ENCODE data around the gene PICK1. TPM values are rescaled to one million over a fixed set of nuclear protein-coding genes. Genes with fewer than 3 reads are reported as not detected.
"Not testable (repeated sequence)": the region's sequence is repeated elsewhere in the genome, so short reads cannot be mapped to it uniquely, and the experiment has no call there.

Gene PICK1
- total RNA-seq, 1 experiment from 2014 or later = 45.5 TPM

DNA sequence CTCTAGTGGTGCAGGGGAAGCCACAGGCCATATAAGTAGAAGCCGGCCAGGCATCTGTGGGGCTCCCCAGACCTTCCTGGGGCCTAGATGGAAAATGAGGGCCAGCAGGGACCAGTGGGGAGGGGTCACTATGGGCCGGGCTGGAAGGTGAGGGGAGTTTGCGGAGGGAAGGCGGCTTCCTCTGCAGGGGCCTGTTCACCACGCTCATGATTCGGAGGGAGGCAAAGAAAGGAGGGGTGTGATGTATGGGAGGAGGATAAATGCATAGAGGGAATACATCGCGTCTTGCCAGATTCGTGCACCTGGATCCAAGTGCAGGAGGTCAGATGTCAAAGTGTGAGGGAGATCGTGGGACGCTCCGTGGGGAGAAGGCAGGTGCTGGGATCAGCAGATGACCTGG, 19.9 kb downstream of the PICK1 start:
- Histone ChIP-seq H3K9ac (ENCODE audit: low read length) (no peak overlapping the region), H3K36me3 (ENCODE audit: low read depth, low read length) (no peaks in the 10 kb centered on the region), H3K4me1 (ENCODE audit: insufficient read depth, low read length) (no peaks in the 10 kb centered on the region), H3K27me3 (ENCODE audit: low read length) (no peaks in the 10 kb centered on the region), H3K4me3 (ENCODE audit: low read length) (no peak overlapping the region), H3K27ac (ENCODE audit: low read length) (no peak overlapping the region), H3K9me2 (replicated peaks; ENCODE audit: low read length) (no peaks in the 10 kb centered on the region), H3K9me3 (ENCODE audit: low read length) (no peaks in the 10 kb centered on the region), H2AFZ (ENCODE audit: low read length) (no peak overlapping the region), H3K4me2 (ENCODE audit: low read length) (no peak overlapping the region), H3F3A (ENCODE audit: low read length, unreplicated experiment) (no peaks in the 10 kb centered on the region), H3K79me2 (ENCODE audit: low read length) (no peaks in the 10 kb centered on the region), H4K20me1 (ENCODE audit: low read length) (no peaks in the 10 kb centered on the region)
- no peak for ATAC-seq
- no peak for DNase-seq
- ChIA-PET CTCF (no interaction called here), POLR2A (ENCODE audit: unreplicated experiment) (no interaction called here)
- no peak for TF ChIP-seq EZH2phosphoT487 (IDR thresholded peaks at IDR 0.05; ENCODE audit: borderline replicate concordance, low read length)
- TF ChIP-seq, protein P1, sequence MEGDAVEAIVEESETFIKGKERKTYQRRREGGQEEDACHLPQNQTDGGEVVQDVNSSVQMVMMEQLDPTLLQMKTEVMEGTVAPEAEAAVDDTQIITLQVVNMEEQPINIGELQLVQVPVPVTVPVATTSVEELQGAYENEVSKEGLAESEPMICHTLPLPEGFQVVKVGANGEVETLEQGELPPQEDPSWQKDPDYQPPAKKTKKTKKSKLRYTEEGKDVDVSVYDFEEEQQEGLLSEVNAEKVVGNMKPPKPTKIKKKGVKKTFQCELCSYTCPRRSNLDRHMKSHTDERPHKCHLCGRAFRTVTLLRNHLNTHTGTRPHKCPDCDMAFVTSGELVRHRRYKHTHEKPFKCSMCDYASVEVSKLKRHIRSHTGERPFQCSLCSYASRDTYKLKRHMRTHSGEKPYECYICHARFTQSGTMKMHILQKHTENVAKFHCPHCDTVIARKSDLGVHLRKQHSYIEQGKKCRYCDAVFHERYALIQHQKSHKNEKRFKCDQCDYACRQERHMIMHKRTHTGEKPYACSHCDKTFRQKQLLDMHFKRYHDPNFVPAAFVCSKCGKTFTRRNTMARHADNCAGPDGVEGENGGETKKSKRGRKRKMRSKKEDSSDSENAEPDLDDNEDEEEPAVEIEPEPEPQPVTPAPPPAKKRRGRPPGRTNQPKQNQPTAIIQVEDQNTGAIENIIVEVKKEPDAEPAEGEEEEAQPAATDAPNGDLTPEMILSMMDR (conservative IDR thresholded peaks at IDR 0.05; ENCODE audit: low read depth, low read length) = no peak
- no peak for TF ChIP-seq EZH2 (IDR thresholded peaks at IDR 0.05; ENCODE audit: low read length, unreplicated experiment)
- intact Hi-C loops (cut with micrococcal nuclease) = no loop called here
- no TSS peak for BruUV-seq (replicated peaks)

DNA sequence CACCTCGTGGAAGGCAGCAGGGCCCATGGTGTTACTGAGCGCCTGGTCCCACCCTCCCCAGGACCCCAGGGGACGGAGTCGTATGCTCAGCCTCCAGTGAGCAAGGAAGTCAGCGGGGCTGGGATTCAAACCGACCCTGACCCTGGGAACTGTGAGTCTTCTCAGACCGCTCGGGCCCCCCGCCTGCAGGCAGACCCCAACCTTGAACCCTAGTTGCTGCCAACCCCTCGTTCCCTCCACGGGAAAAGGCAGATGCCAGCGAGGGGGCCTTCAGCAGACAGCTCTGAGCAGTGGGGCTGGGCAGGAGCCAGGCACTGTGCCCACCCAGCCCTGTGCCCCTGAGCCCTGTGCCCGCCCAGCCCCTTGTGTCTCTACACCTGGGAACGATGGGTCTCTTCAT, 20.4 kb downstream of the PICK1 start:
- BruUV-seq (replicated peaks) = no TSS peak
- no peaks in the 10 kb centered on the region for H4K20me1 ChIP-seq (ENCODE audit: low read length)
- H3K9me2 ChIP-seq (replicated peaks; ENCODE audit: low read length) = no peaks in the 10 kb centered on the region
- no peaks in the 10 kb centered on the region for H3K4me1 ChIP-seq (ENCODE audit: insufficient read depth, low read length)
- ChIA-PET CTCF (no interaction called here), POLR2A (ENCODE audit: unreplicated experiment) (no interaction called here)
- no peak overlapping the region for H2AFZ ChIP-seq (ENCODE audit: low read length)
- H3K36me3 ChIP-seq (ENCODE audit: low read depth, low read length) = no peaks in the 10 kb centered on the region
- no peak overlapping the region for H3K4me2 ChIP-seq (ENCODE audit: low read length)
- no peaks in the 10 kb centered on the region for H3F3A ChIP-seq (ENCODE audit: low read length, unreplicated experiment)
- DNase-seq = no peak
- H3K9ac ChIP-seq (ENCODE audit: low read length) = no peak overlapping the region
- intact Hi-C loops (cut with micrococcal nuclease) = no loop called here
- H3K9me3 ChIP-seq (ENCODE audit: low read length) = no peaks in the 10 kb centered on the region
- TF ChIP-seq EZH2 (IDR thresholded peaks at IDR 0.05; ENCODE audit: low read length, unreplicated experiment) (no peak), EZH2phosphoT487 (IDR thresholded peaks at IDR 0.05; ENCODE audit: borderline replicate concordance, low read length) (no peak)
- TF ChIP-seq, protein P1 (conservative IDR thresholded peaks at IDR 0.05; ENCODE audit: low read depth, low read length) = no peak
- no peak for ATAC-seq
- H3K4me3 ChIP-seq (ENCODE audit: low read length) = no peak overlapping the region
- H3K79me2 ChIP-seq (ENCODE audit: low read length) = no peaks in the 10 kb centered on the region
- H3K27ac ChIP-seq (ENCODE audit: low read length) = no peak overlapping the region
- no peaks in the 10 kb centered on the region for H3K27me3 ChIP-seq (ENCODE audit: low read length)

DNA sequence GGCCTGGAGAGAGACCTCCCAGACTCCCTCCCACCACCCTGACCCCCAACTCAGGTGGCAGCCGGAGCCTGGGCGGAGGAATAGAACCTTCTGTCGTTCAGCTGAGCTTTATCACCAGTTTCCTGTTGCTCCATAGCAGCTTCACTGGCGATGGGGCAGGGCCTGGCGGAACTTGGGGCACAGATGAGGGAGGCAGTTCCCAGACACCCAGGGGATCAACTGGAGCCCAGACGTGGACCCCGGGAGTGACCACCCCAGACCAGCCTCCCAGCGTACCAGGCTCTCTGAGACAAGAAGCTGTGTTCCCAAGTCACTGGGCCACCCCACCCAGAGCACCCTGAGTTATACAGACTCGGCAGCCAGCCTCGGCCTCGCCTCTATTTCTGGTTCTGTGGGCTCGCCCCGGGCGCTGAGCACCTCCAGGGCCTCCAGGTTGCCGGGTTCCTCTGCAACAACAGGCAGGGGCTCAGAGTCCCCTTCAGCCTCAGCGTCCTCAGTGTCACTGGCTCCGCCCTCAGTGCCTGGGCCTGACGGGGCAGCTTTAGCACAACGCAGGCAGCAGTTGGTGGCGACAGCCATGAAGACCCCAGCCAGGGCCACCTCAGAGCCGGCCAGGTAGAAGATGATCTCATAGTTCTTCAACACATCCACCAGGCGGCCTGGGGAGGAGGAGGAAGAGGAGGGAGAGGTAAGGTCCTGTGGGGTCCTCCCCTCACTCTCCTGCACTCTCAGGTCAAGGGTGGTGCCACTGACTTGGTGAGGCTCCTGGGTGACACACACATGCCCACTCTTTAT, 21.0 kb downstream of the PICK1 start:
- no peaks in the 10 kb centered on the region for H3K9me3 ChIP-seq (ENCODE audit: low read length)
- TF ChIP-seq EZH2phosphoT487 (IDR thresholded peaks at IDR 0.05; ENCODE audit: borderline replicate concordance, low read length) = no peak
- TF ChIP-seq, protein P1 (conservative IDR thresholded peaks at IDR 0.05; ENCODE audit: low read depth, low read length) = no peak
- TF ChIP-seq EZH2 (IDR thresholded peaks at IDR 0.05; ENCODE audit: low read length, unreplicated experiment) = no peak
- no peak overlapping the region for H3K4me3 ChIP-seq (ENCODE audit: low read length)
- H3K27ac ChIP-seq (ENCODE audit: low read length) = no peak overlapping the region
- no peaks in the 10 kb centered on the region for H3K79me2 ChIP-seq (ENCODE audit: low read length)
- ATAC-seq (no peak), DNase-seq (no peak)
- no peaks in the 10 kb centered on the region for H3K36me3 ChIP-seq (ENCODE audit: low read depth, low read length)
- no peaks in the 10 kb centered on the region for H3F3A ChIP-seq (ENCODE audit: low read length, unreplicated experiment)
- H3K9ac ChIP-seq (ENCODE audit: low read length) = no peak overlapping the region
- H3K27me3 ChIP-seq (ENCODE audit: low read length) = no peaks in the 10 kb centered on the region
- no peaks in the 10 kb centered on the region for H4K20me1 ChIP-seq (ENCODE audit: low read length)
- no peaks in the 10 kb centered on the region for H3K4me1 ChIP-seq (ENCODE audit: insufficient read depth, low read length)
- BruUV-seq (replicated peaks) = no TSS peak
- ChIA-PET POLR2A (ENCODE audit: unreplicated experiment) (no interaction called here), CTCF (no interaction called here)
- H2AFZ ChIP-seq (ENCODE audit: low read length) = no peak overlapping the region
- intact Hi-C loops (cut with micrococcal nuclease) = no loop called here
- no peak overlapping the region for H3K4me2 ChIP-seq (ENCODE audit: low read length)
- no peaks in the 10 kb centered on the region for H3K9me2 ChIP-seq (replicated peaks; ENCODE audit: low read length)

DNA sequence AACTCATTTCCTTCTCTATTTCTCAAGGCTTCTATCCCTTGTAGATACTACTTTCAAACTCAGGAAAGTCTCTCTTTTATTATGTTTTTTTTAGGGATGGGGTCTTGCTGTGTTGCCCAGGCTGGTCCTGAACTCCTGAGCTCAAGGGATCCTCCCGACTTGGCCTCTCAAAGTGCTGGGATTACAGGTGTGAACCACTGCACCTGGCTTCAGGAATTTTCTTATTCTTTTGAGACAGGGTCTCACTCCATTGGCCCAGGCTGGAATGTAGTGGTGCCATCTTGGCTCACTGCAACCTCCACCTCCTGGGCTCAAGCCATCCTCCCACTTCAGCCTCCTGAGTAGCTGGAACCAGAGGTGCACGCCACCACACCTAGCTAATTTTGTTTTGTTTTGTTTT, 22.0 kb downstream of the PICK1 start:
- H3K27ac ChIP-seq (ENCODE audit: low read length); CTCF ChIA-PET; H3K36me3 ChIP-seq (ENCODE audit: low read depth, low read length); H3K79me2 ChIP-seq (ENCODE audit: low read length); H3K4me2 ChIP-seq (ENCODE audit: low read length); H3K9ac ChIP-seq (ENCODE audit: low read length); H3K9me3 ChIP-seq (ENCODE audit: low read length); ATAC-seq; H3K4me3 ChIP-seq (ENCODE audit: low read length); H3K4me1 ChIP-seq (ENCODE audit: insufficient read depth, low read length); intact Hi-C loops (cut with micrococcal nuclease); H3K9me2 ChIP-seq (replicated peaks; ENCODE audit: low read length); BruUV-seq (replicated peaks); POLR2A ChIA-PET (ENCODE audit: unreplicated experiment); H3K27me3 ChIP-seq (ENCODE audit: low read length); DNase-seq; H3F3A ChIP-seq (ENCODE audit: low read length, unreplicated experiment); H2AFZ ChIP-seq (ENCODE audit: low read length); H4K20me1 ChIP-seq (ENCODE audit: low read length): not testable (repeated sequence)

Data from PC-3 (cell line).